Measurements from ENCODE around the gene MBOAT1. TPM values are rescaled to one million over a fixed set of nuclear protein-coding genes. Genes with fewer than 3 reads are reported as not detected.
"Not testable (repeated sequence)": the region's sequence is repeated elsewhere in the genome, so short reads cannot be mapped to it uniquely, and the experiment has no call there.

The MBOAT1 gene
- polyA plus RNA-seq, 4 donors = 15.0 to 26.1 (median 22.2) TPM

DNA sequence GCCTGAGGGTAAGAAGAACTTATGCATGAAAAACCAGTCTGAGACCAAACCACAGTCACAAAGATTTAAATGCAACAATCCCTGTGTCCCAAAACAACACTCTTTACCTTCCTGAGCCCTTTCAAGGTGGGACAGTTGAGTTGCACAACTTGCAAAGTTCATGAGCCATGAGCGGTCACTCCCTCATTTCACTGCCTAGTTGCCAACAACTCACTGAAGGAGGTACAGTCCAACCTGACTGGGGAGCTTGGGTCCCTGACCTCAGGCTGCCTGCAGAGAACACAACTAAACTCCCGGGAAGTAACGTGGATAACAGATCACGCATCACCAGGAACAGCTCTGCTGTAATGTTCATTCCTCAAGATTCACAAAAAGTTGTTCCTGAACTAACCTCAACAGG lies 69.4 kb downstream of the MBOAT1 start:
- no peak for DNase-seq (ENCODE audit: low read depth in 4 of 4, low spot score in 2 of 4)

GRCh38 chr6:20141931-20142330 lies 70.3 kb downstream of the MBOAT1 start:
- no peak for DNase-seq (ENCODE audit: low read depth in 4 of 4, low spot score in 2 of 4)

DNA sequence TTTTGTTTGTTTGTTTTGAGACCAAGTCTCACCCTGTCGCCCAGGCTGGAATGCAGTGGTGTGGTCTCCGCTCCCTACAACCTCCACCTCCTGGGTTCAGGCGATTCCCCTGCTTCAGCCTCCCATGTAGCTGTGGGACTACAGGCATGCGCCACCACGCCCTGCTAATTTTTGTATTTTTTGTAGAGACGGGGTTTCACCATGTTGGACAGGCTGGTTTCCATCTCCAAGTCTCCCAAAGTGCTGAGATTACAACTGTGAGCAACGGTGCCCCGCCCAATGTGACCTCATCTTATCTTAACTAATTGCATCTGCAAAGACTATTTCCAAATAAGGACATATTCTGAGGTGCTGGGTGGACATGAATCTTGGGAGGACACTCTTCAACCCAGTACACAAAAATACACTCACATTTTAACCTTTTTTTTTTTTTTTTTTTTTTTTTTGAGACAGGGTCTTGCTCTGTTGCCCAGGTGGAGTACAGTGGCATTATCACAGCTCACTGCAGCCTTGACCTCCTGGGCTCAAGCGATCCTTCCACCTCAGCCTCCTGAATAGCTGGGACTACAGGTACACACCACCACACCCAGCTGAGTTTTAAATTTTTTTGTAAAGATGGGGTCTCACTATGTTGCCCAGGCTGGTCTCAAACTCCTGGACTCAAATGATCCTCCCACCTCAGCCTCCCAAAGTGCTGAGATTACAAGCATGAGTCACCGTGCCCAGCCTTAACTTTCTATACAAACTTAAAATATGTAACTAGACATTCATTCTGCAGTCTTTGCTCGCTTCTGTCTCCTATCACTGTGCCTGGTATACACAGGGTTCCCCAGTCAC lies 72.9 kb downstream of the MBOAT1 start:
- not testable (repeated sequence) for DNase-seq (ENCODE audit: low read depth in 4 of 4, low spot score in 2 of 4)

DNA sequence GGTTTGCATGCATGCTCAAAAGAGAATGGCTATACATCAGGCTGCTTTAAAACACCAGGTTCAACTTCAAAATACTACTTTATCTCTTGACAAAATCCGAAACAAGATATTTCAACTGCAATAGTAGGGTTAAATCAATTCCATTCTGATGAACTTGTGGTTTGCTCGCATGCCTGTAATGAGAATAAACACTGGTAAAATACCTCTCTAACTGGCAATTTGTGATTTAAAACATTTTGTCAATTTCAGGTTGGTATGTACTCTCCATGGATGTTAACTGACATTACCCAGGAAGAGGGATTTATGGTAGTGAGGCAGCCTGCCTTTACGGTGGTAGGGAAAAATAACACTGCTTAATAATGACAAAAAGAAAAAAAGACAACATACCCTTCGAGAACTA lies 74.4 kb downstream of the MBOAT1 start:
- DNase-seq (ENCODE audit: low read depth in 4 of 4, low spot score in 2 of 4) = no peak

DNA sequence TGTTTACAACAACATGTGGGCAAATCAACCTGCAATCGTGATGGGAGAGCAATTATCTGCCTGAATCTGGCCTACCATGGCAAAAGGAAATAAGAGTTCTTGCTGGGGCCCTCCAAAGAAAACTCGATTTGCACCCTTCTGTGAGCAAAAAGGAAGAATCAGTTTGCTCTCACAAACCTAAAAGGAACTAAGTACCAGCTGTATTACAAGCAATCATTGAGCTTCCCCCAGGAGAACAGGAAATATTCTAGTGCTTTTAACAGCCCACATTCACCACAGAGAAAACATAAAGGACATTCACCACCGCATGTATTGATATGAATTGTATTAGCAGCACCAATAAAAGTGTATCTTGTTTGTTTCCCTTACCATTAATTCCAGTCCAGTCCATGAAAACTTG lies 75.0 kb downstream of the MBOAT1 start:
- no peak for DNase-seq (ENCODE audit: low read depth in 4 of 4, low spot score in 2 of 4)

DNA sequence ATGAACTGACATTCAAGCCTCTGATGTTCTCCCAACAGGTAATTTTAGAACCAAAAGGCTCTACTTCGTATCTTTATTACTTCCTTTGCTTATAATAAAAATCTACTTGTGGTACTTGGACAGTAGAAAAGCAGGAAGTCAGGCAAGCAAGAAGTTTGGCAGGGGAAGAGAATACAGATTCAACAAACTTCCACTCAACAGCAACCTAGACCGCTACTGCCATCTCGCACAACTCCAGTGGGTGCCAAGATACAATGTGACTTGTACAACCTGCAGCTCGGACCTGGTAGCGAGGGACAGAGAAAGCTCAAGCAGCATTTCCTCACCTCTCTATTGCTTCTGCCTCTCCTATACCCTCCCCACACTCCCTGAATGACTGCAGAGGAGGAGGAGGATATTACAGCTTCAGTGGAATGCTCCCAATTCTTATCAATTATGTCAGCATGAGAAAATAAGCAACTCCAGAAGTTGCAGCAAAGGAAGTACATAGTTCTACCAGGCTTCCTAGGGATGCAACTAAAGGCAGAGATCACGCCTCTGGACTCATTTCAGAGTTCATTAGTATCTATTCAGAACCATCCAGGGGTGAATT lies 76.5 kb downstream of the MBOAT1 start:
- DNase-seq (ENCODE audit: low read depth in 4 of 4, low spot score in 2 of 4) = no peak

DNA sequence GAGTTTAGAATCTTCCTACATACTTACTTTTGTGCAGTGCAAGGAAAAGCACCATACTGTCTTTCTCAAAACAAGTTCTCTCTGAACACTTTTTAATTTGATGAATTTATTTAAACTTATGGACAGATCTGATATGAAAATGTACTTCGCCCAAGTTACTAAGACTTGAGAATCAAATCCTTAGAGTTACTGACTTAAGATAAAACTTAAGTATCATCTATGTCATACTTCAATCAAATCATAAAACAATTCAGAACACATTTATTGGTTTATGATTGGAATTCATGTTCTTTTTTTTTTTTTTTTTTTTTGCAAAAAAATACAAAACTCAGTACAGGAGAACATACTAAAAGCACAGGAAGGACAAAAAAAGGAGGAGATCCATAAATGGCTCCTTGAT lies 77.7 kb downstream of the MBOAT1 start:
- DNase-seq (ENCODE audit: low read depth in 4 of 4, low spot score in 2 of 4) = no peak

- DNase-seq (ENCODE audit: low read depth in 4 of 4, low spot score in 2 of 4) = no peak
Observed at GRCh38 chr6:20129290-20130088, 82.8 kb downstream of the MBOAT1 start.

GRCh38 chr6:20128018-20128417 lies 84.3 kb downstream of the MBOAT1 start:
- DNase-seq (ENCODE audit: low read depth in 4 of 4, low spot score in 2 of 4) = no peak

DNA sequence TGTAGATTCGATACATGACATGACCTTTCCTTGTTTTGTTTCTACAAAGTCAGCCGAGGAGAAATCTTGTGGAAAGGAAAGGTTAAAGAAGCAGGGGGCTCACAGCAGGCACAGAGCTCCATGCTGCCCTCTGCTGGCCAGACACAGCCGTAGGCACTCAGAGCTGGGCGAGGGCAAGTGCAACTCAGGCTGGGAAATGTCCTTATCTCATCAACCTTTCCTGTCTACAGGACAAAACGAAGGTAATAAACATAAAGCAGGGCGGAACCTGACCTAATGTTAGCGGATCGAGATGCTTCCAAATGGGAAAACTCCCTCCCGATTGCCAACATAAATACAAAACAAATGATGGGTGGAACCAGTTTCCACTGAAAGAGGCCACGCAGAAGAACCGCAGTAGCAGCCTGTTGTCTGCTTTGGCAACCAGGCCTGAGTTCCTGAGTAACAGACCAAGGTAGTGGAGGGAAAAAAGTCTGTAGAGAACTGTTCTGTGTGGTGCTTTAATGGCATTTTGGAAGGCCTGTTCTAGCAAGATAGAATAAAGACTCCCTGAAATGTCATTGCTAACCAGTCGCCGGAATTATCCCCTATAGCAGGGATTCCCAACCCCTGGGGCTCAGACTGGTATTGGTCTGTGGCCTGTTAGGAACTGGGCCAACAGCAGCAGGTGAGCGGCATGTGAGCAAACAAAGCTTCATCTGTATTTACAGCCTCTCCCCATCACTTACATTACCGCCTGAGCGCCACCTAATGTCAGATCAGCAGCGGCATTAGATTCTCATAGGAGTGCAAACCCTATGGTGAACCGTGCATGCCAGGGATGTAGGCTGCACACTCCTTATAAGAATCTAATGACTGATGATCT lies 85.2 kb downstream of the MBOAT1 start:
- DNase-seq (ENCODE audit: low read depth in 4 of 4, low spot score in 2 of 4) = no peak

DNA sequence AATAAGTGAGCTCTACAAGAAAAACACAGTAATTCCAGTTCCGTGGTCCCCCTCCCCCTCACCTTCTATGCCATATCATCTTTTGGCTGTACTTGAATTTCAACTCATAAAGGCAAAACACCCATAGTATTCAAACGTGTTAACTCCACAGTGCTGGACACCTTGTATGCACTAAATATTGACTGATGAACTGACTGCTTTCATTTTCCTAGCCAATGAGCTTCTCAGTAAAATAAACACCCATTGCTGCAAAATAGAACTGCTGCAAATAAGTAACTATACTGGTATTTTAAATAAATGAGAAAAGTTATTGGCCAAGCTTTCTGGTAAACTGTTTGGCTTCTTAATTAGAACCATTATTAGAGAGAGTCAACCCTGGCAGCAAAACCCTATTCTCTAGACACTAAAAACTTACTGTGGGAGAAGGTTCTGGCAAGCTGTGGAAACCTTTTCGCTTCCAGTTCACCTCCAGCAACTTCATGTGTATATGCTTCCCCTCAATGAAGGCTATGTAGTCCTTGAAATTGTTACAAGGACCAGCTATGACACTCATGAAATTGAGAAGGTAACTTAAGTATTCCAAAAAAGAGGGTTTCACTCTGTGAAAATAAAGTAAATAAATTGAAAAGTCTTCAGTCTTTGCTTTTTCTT lies 86.0 kb downstream of the MBOAT1 start:
- DNase-seq (ENCODE audit: low read depth in 4 of 4, low spot score in 2 of 4) = no peak

- DNase-seq (ENCODE audit: low read depth in 4 of 4, low spot score in 2 of 4) = no peak
Observed at GRCh38 chr6:20124545-20124944, 87.7 kb downstream of the MBOAT1 start.

DNA sequence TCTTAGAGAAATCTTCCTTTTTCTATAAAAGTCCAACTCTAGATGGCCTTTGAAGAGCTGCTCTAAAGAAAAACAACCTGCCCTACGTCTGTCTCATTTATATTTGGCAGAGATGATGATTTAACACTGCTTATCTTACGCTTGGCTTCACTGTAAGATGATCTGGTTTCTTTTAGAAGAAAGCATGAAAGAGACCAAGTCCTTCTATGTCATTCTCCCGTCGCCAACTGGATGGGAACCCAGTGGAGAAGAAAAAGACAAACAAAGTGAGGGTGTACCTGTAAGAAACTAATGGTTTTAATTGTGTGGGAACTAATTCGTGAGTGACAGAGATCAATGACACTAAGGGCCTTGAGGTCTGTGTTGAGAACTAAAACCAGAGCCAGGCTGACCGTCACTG lies 92.8 kb downstream of the MBOAT1 start:
- DNase-seq (ENCODE audit: low read depth in 4 of 4, low spot score in 2 of 4) = peak in 1 of 4 donors; percentile 53

DNA sequence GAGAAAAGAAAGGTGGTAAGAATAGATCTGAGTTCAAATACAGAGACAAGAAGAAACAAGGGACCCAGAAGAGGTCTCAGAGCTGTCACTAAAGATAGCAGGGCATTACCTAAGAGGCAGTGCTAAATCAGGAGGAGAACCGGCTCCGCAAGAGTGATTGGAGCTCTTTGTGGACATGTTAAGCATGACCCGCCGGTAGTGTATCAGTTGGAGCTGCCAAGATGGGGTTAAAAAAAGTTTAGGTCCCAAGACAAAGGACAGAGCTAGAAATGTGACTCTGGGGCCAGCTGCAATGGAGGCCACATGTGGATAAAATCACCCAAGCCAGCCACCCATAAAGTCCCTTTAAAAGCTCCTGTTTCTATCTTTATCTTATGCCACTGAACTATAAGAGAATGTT lies 93.4 kb downstream of the MBOAT1 start:
- DNase-seq (ENCODE audit: low read depth in 4 of 4, low spot score in 2 of 4) = no peak

GRCh38 chr6:20117474-20117873 lies 94.8 kb downstream of the MBOAT1 start:
- DNase-seq (ENCODE audit: low read depth in 4 of 4, low spot score in 2 of 4) = no peak

- DNase-seq (ENCODE audit: low read depth in 4 of 4, low spot score in 2 of 4) = no peak
Observed at GRCh38 chr6:20116792-20117191, 95.5 kb downstream of the MBOAT1 start.

GRCh38 chr6:20115246-20115980 lies 96.9 kb downstream of the MBOAT1 start:
- DNase-seq (ENCODE audit: low read depth in 4 of 4, low spot score in 2 of 4) = no peak

GRCh38 chr6:20113649-20114224 lies 98.5 kb downstream of the MBOAT1 start:
- no peak for DNase-seq (ENCODE audit: low read depth in 4 of 4, low spot score in 2 of 4)

GRCh38 chr6:20112841-20113240 lies 99.4 kb downstream of the MBOAT1 start:
- DNase-seq (ENCODE audit: low read depth in 4 of 4, low spot score in 2 of 4) = no peak

Data from left renal cortex interstitium (tissue), 4 donors.